Testis (tissue), 2 donors: ENCODE data around the gene OCA2.

Experiments used
- POLR2A ChIP-seq: fragments of 450-650 bp; IDR thresholded peaks from one replicate; pipeline ENCODE4 v1.6.1; 2017; ENCODE audit warnings: antibody characterized with exemption, mild to moderate bottlenecking, moderate library complexity
- TF ChIP-seq, protein P1 (sequence below), 3 experiments: fragments of 450-650 bp in 2 of 3; fragments of 200-600 bp in 1 of 3; sonication (generic) in 1 of 3; IDR thresholded peaks; one replicate each; pipeline ENCODE4 v1.5.1; 2016 to 2019; ENCODE audit warnings: antibody characterized with exemption in 3 of 3, mild to moderate bottlenecking in 2 of 3, moderate library complexity in 1 of 3

- TF ChIP-seq, protein P1, sequence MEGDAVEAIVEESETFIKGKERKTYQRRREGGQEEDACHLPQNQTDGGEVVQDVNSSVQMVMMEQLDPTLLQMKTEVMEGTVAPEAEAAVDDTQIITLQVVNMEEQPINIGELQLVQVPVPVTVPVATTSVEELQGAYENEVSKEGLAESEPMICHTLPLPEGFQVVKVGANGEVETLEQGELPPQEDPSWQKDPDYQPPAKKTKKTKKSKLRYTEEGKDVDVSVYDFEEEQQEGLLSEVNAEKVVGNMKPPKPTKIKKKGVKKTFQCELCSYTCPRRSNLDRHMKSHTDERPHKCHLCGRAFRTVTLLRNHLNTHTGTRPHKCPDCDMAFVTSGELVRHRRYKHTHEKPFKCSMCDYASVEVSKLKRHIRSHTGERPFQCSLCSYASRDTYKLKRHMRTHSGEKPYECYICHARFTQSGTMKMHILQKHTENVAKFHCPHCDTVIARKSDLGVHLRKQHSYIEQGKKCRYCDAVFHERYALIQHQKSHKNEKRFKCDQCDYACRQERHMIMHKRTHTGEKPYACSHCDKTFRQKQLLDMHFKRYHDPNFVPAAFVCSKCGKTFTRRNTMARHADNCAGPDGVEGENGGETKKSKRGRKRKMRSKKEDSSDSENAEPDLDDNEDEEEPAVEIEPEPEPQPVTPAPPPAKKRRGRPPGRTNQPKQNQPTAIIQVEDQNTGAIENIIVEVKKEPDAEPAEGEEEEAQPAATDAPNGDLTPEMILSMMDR (IDR thresholded peaks at IDR 0.05): no peak
- no peak for TF ChIP-seq POLR2A
These were observed 40.9 kb upstream of the OCA2 start for GRCh38 chr15:28140062-28140461.
